GM12873 (cell line): ENCODE measurements around the gene SAMD8.

Experiments
- TF ChIP-seq, protein P1 (sequence below): IDR thresholded peaks from 2 replicates; pipeline ENCODE4 v1.5.1; 2012; ENCODE audit warnings: low read depth, mild to moderate bottlenecking, moderate library complexity, low read length, control low read depth; ENCODE audit not compliant: insufficient read depth; ENCODE audit errors: missing control alignments

The SAMD8 gene

DNA sequence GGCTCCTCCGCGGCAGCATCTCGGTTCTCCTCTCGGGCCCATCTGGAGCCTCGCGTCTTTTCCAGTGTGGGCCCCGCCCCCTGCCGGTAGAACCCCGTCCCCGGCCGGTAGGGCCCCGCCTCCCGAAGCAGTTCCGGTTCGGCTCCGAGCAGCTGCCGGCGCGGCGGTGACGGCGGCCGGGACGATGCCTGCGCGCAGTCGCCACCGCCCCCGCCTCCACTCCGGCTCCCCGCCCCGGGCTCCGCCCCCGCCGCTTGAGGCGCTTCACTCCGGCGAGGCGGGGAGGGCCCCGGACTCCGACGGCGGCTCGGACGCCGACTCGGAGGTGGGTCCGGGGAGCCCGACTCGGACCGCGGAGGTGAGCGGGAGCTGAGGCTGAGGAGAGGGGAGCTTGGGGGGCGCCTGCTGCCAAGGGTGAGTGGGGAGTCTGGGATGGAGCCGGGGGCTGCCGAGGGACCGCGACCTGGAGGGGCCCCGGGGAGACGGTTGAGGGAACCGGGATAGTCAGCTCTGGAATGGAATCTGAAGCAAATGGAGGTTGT is at the start of gene SAMD8:
Gene SAMD8 (plus strand): TSS at position 292 of the 542 bp plus-strand sequence. CDS start 38,873 bp downstream, outside the sequence.
- TF ChIP-seq, protein P1, sequence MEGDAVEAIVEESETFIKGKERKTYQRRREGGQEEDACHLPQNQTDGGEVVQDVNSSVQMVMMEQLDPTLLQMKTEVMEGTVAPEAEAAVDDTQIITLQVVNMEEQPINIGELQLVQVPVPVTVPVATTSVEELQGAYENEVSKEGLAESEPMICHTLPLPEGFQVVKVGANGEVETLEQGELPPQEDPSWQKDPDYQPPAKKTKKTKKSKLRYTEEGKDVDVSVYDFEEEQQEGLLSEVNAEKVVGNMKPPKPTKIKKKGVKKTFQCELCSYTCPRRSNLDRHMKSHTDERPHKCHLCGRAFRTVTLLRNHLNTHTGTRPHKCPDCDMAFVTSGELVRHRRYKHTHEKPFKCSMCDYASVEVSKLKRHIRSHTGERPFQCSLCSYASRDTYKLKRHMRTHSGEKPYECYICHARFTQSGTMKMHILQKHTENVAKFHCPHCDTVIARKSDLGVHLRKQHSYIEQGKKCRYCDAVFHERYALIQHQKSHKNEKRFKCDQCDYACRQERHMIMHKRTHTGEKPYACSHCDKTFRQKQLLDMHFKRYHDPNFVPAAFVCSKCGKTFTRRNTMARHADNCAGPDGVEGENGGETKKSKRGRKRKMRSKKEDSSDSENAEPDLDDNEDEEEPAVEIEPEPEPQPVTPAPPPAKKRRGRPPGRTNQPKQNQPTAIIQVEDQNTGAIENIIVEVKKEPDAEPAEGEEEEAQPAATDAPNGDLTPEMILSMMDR, result no peak

DNA sequence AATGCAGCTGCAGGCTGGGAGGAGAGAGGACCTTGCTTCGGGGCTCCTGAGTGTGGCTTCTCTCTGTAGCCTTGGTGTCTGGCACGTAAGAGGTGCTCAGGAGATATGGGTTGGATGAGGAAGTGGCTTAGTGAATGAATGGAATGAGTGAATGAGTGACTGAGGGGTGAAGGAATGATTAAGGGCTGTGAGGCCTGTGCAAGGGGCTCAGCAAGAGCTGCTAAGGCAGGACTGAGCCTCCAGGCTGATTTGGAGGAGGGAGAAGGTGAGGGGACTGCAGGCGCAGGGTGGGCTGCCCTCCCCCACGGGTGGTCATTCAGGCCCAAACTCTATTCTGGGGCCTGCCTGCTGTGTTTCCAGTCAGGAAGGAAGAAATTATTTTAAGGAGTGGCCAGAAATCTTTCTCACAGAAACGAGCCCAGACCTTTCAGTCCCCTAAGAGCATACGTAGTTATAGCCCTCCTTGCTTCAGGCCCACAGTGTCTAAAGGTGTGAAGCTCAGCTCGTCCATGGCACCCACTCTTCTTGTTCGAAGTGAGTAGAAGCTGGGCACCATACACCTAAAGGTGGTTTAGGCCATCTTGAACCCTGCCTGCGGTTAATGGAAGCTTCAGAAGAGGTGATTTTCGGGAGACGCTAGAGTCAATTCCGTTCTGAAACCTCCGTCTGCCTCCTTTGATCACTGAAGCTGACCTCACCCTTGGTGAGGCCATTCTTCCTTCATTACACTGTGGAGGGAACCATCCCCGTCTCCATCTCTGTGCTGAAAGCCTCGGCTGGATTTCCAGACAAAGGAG is 49.5 kb upstream of the SAMD8 start:
- TF ChIP-seq, protein P1, result no peak

DNA sequence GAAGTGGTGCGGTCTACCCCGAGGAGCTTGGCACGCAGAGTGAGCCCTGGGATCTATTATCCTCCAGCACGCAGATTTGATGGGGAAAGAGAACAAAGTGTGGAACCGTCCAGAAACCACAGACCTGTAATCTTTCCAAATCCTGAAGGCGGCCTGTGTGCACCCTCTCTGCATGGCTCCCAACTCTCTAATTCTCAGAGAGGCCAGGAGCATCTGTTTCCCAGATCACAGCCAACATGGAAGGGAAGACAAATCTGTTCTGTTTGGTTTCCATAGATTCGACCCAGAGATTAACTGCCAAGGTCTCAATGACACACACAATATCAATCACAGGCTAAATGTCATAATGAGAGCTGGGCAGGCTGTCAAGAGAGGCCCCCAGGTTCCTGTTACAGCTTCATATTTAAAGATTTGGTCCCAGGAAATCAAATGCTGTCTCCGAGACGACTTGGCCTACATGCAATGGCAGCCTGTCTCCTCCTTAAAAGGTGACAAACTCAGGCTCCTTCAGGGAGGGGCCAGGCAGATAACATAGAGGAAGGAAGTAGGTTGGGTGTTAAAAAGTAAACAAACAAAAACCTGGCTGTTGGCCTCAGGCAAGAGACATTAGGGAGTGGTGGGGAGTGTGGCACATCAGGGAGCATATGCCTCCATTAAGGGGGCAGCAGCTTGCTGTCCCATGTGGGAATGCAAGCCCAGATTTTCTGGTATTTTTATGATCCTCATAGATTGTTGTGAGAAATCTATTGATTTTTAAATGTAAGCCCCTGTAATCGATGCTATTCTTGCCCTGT is 48.8 kb upstream of the SAMD8 start:
- TF ChIP-seq, protein P1, result no peak

DNA sequence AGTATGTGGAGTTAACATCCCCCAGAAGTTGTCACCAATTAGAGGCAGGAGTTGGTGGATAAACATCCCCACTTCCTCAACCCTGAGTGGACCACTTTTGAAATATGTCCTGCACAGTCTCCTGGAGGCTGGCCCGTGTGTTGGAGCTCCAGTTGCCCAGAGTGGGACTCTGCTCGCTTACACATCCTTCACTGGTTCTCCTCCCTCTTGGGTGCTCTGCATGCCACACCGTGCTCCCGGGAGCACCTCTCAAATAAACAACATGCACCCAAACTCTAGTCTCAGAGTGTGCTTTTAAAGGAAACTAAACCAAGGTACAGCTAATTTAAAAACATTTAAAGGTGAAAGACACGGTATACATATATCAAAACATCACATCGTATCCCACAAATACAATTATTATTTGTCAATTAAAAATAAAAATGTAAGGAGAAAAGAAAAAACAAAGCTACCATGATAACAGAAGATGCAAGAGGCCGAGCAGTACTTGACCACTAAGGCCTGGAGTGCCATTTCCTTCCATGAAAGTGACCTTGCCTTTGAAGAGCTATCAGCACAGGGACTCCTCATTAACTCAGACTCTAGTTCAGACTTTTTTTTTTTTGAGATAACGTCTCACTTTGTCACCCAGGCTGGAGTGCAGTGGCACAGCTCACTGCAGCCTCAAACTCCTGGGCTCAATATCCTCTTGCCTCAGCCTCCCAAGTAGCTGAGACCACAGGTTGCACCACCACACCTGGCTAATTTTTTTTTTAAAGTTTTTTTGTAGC is 47.8 kb upstream of the SAMD8 start:
- TF ChIP-seq, protein P1, result no peak

DNA sequence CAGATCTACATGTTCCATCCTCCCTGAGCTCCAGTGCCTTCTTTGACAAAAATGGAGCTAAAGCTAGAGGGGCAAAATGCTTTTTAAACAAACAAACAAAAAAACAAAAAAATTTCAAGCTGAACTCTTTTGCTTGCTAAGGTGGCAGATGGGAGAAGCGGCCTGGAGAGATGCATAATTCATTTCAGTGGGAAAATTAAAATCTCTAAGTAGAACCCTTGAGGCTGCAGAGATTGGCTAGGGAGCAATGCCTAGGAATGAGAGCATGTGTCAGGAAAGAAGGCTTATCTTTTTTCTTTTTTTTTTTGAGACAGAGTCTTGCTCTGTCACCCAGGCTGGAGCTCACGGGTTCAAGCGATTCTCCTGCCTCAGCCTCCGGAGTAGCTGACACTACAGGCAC is 46.4 kb upstream of the SAMD8 start:
- TF ChIP-seq, protein P1, result no peak

DNA sequence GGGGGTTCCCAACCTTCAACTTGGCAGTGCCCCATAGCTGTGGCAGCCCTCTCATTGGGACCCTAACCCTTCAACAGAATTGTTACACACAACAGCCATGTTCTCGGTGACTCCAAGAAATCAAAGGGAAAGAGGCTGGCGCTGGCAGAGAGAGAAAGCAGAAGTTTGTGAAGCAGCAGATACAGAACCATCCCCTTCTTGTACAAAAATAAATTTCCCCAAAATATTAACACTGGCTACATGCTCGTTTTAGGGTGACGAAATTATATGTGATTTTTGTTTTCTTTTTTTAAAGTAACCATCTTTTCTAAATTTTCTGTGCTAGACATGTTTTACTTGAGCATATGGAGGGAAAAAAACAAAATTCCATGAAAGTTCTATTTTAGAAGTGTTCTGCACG is 45.2 kb upstream of the SAMD8 start:
- TF ChIP-seq, protein P1, result no peak
